Skeletal muscle satellite cell (primary cell): Measurements from ENCODE around the gene POU6F2.

Experiments
- H3K27me3 ChIP-seq: 2 replicates; pipeline ENCODE4 v1.7.0; 2013; ENCODE audit warnings: low read length; ENCODE audit not compliant: control insufficient read depth, insufficient read depth
- H3K36me3 ChIP-seq: 2 replicates; pipeline ENCODE4 v1.7.0; 2013; ENCODE audit warnings: mild to moderate bottlenecking, control low read depth, low read length; ENCODE audit not compliant: insufficient read depth
- H3K4me1 ChIP-seq: 2 replicates; pipeline ENCODE4 v1.7.0; 2013; ENCODE audit warnings: low read length; ENCODE audit not compliant: control insufficient read depth, insufficient read depth
- H3K4me2 ChIP-seq: 2 replicates; pipeline ENCODE4 v1.7.0; 2013; ENCODE audit warnings: mild to moderate bottlenecking, low read length
- H3K4me3 ChIP-seq: 2 replicates; pipeline ENCODE4 v1.7.0; 2013; ENCODE audit warnings: low read length
- H3K9ac ChIP-seq: 2 replicates; pipeline ENCODE4 v1.7.0; 2013; ENCODE audit warnings: mild to moderate bottlenecking, low read depth, low read length, moderate library complexity
- H3K9me3 ChIP-seq: replicated peaks from 2 replicates; pipeline ENCODE4 v1.7.0; 2013; ENCODE audit warnings: mild to moderate bottlenecking, control low read depth, low read length

POU6F2 gene

DNA sequence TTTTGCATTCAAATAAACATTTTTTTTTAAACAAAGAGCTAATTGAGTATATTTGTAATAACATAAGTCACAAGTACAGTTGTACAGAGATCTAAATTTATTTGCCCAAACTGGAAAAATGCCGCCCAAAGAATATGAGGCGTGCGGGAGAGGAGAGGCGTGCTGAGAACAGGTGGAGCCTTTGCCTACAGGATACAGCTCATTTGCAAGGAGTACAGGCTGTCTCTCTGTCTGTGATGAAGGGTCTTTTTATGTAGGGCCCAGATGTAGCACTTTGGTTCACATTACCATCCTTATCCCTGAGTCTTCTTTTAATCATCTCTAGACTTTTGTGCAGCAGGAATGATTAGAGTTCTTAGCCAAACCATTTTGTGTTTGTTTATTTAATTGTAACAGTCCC, 58.2 kb downstream of the POU6F2 start:
- Histone ChIP-seq H3K36me3 (no peaks in the 10 kb centered on the region), H3K9ac (no peak overlapping the region), H3K4me2 (no peak overlapping the region), H3K9me3 (no peaks in the 10 kb centered on the region), H3K4me3 (no peak overlapping the region), H3K4me1 (no peaks in the 10 kb centered on the region), H3K27me3 (peaks cover 14% of the 10 kb centered on the region)

GRCh38 chr7:39042670-39043069, 65.0 kb downstream of the POU6F2 start:
- H3K9ac ChIP-seq = no peak overlapping the region
- H3K27me3 ChIP-seq = no peaks in the 10 kb centered on the region
- no peak overlapping the region for H3K4me3 ChIP-seq
- no peaks in the 10 kb centered on the region for H3K4me1 ChIP-seq
- H3K9me3 ChIP-seq = no peaks in the 10 kb centered on the region
- H3K4me2 ChIP-seq = no peak overlapping the region
- no peaks in the 10 kb centered on the region for H3K36me3 ChIP-seq

DNA sequence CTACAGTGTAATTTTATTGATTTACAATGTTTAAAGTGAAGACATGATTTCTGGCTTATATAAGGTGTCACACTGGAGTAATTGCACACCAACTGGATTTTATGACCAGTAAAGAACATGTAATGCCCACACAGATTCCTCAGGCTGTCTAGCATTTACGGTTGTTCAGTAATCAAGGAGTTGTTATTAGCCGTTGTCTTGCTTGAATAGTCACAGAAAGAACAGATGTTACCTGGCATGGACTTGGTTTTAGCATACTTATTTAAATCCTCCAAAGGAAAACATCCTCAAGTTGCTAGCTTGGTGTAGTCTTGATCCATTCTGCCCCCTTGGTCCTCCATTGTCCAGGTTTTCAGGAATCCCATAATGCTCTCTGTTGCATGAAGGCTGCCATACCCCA, 65.8 kb downstream of the POU6F2 start:
- Histone ChIP-seq H3K4me1 (no peaks in the 10 kb centered on the region), H3K9me3 (no peaks in the 10 kb centered on the region), H3K4me3 (no peak overlapping the region), H3K27me3 (no peaks in the 10 kb centered on the region), H3K4me2 (no peak overlapping the region), H3K36me3 (no peaks in the 10 kb centered on the region), H3K9ac (no peak overlapping the region)

- Histone ChIP-seq H3K9me3 (no peaks in the 10 kb centered on the region), H3K4me3 (no peak overlapping the region), H3K27me3 (no peaks in the 10 kb centered on the region), H3K4me1 (no peaks in the 10 kb centered on the region), H3K9ac (no peak overlapping the region), H3K36me3 (no peaks in the 10 kb centered on the region), H3K4me2 (no peak overlapping the region)
Observed at GRCh38 chr7:39044489-39044888, 66.8 kb downstream of the POU6F2 start.

GRCh38 chr7:39045231-39045630, 67.5 kb downstream of the POU6F2 start:
- Histone ChIP-seq H3K27me3 (no peaks in the 10 kb centered on the region), H3K36me3 (no peaks in the 10 kb centered on the region), H3K4me3 (no peak overlapping the region)

GRCh38 chr7:39051279-39051678, 73.6 kb downstream of the POU6F2 start:
- H3K4me2 ChIP-seq = no peak overlapping the region
- H3K36me3 ChIP-seq = no peaks in the 10 kb centered on the region
- H3K27me3 ChIP-seq = no peaks in the 10 kb centered on the region
- no peak overlapping the region for H3K4me3 ChIP-seq
- H3K9ac ChIP-seq = no peak overlapping the region
- H3K4me1 ChIP-seq = no peaks in the 10 kb centered on the region
- no peaks in the 10 kb centered on the region for H3K9me3 ChIP-seq

More at GRCh38 chr7:39045231-39045630, 67.5 kb downstream of the POU6F2 start:
- Histone ChIP-seq H3K9me3 (no peaks in the 10 kb centered on the region), H3K9ac (no peak overlapping the region), H3K4me1 (no peaks in the 10 kb centered on the region), H3K4me2 (no peak overlapping the region)

DNA sequence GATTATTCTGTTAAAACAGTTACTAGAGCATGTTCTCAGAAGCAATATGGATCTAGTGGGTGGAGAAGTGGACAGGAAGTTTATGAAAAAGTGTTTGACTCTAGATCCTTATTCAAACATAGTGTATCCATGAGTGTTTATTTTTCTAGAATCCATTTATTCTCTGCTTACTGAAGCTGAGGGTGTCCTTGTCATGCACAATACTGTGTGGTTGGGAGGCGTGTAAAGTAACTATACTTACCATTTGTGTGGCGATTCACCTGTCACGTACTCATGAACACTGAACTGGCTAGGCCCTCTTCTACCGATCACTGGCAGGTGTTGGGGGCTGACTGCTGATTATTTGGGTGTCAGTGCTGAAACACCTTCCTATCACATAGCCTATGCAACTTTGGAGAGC, 74.0 kb downstream of the POU6F2 start:
- Histone ChIP-seq H3K4me1 (no peaks in the 10 kb centered on the region), H3K4me2 (no peak overlapping the region), H3K9ac (no peak overlapping the region), H3K4me3 (no peak overlapping the region), H3K9me3 (no peaks in the 10 kb centered on the region), H3K27me3 (no peaks in the 10 kb centered on the region), H3K36me3 (no peaks in the 10 kb centered on the region)

DNA sequence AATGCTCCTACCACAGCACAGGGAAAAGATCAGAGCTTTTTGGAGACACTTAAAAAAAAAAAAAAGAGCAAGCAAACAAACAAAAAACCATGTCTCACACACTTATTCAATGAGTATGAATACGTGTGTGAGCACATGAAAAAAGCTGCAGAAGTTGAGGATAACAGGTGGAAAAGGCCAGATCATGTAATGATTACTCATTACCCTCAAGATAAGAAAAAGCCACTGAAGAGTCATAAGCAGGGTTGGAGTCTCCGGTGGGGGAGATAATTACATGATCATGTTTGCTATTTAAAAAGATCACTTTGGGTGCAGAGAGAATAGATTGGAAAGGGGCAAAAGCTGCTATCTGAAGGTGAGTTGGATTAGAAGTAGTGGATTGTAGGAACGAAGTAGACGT, 77.0 kb downstream of the POU6F2 start:
- no peak overlapping the region for H3K4me2 ChIP-seq
- no peak overlapping the region for H3K4me3 ChIP-seq
- no peaks in the 10 kb centered on the region for H3K36me3 ChIP-seq
- H3K9me3 ChIP-seq = no peaks in the 10 kb centered on the region
- H3K9ac ChIP-seq = no peak overlapping the region
- H3K27me3 ChIP-seq = no peaks in the 10 kb centered on the region
- no peaks in the 10 kb centered on the region for H3K4me1 ChIP-seq

GRCh38 chr7:39056153-39056552, 78.4 kb downstream of the POU6F2 start:
- no peaks in the 10 kb centered on the region for H3K27me3 ChIP-seq
- H3K36me3 ChIP-seq = no peaks in the 10 kb centered on the region
- H3K9ac ChIP-seq = no peak overlapping the region
- no peak overlapping the region for H3K4me3 ChIP-seq
- H3K9me3 ChIP-seq = no peaks in the 10 kb centered on the region
- no peaks in the 10 kb centered on the region for H3K4me1 ChIP-seq
- H3K4me2 ChIP-seq = no peak overlapping the region

GRCh38 chr7:39062811-39063210, 85.1 kb downstream of the POU6F2 start:
- Histone ChIP-seq H3K4me3 (no peak overlapping the region), H3K27me3 (no peaks in the 10 kb centered on the region), H3K36me3 (no peaks in the 10 kb centered on the region), H3K4me1 (no peaks in the 10 kb centered on the region), H3K9me3 (no peaks in the 10 kb centered on the region), H3K4me2 (no peak overlapping the region), H3K9ac (no peak overlapping the region)

DNA sequence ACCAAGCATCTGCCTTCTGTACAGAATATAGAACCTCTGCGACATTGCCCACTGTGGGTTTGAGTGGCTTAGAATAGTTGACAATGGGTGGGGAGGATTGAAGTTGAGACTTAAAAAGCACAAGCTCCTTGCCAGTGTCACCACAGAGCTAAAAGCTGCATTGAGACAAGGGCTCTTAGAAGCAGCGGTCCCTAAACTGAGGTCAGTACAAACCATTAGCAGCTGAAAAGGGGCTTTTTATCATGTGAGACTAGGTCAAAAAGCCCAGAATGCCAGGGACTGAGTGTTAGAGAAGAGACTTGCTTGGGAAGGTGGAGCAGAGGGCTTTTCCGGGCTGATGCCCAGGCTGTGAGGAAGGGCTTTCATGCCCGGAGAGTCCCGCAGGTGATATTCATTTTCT, 91.3 kb downstream of the POU6F2 start:
- Histone ChIP-seq H3K27me3 (peaks cover 4% of the 10 kb centered on the region), H3K4me1 (no peaks in the 10 kb centered on the region), H3K9ac (no peak overlapping the region), H3K4me3 (no peak overlapping the region), H3K36me3 (no peaks in the 10 kb centered on the region), H3K4me2 (no peak overlapping the region), H3K9me3 (no peaks in the 10 kb centered on the region)

DNA sequence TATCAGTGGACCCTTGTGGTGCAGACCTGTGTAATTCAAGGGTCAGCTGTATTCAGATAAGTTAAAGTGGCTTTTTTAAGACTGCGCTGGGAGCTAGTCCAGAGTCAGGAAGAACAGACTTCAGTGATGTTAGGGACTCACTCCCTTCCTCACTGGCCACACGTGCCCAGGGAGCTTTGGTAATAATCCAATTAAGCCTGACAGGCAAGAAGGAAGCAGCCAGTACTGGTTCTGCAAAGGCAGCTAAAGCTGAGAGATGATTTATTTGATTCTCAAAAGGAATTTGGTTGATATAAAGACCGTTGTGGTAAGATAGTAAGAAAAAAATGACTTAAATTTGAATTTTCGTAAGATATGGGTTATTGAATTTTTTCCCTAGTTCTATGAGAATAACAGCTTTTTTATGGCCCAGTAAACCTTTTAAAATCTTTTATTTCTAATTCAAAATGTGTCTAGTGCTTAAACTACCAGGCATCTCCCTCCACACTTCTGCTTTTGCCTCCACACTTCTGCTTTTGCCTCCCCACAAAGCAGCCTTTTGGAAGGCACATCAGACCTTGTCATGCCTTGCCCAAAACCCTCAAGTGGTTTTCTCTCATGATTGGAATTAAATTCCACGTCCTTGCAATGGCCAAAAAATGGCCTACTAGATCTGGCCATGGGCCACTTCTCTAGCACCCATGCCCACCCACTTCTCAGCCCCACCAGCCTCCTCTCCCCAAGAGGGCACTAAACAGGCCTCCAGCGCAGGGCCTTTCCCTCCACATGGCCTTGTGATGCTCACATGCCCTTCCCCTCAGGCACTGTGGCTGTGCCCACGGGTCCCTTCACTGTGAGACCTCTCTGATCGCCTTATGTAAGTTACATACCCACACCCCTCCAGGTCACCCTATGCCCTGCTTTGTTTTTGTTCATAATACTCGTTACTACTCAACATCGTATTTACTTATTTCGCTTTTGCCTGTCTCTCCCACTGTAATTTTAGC, 92.5 kb downstream of the POU6F2 start:
- no peak overlapping the region for H3K9ac ChIP-seq
- no peaks in the 10 kb centered on the region for H3K9me3 ChIP-seq
- H3K36me3 ChIP-seq = no peaks in the 10 kb centered on the region
- no peaks in the 10 kb centered on the region for H3K4me1 ChIP-seq
- no peak overlapping the region for H3K4me3 ChIP-seq
- H3K27me3 ChIP-seq = peaks cover 4% of the 10 kb centered on the region
- H3K4me2 ChIP-seq = no peak overlapping the region
